Left forelimb (tissue), 1 donor: ENCODE results near the gene FAM25C.
"Not testable (repeated sequence)": the region's sequence is repeated elsewhere in the genome, so short reads cannot be mapped to it uniquely, and the experiment has no call there.

Experiments used
- DNase-seq: peaks from one replicate; pipeline ENCODE4 v3.0.0-alpha.2; 2018; ENCODE audit warnings: low spot score

FAM25C gene

GRCh38 chr10:47957158-47957557 is 42.4 kb downstream of the FAM25C start:
- DNase-seq: not testable (repeated sequence)

- not testable (repeated sequence) for DNase-seq
Measured at GRCh38 chr10:47947424-47947823, 52.2 kb downstream of the FAM25C start.
